Progenitor cell of endocrine pancreas (in vitro differentiated cells): Measurements from ENCODE around the gene ASAP2. TPM values are rescaled to one million over a fixed set of nuclear protein-coding genes. Genes with fewer than 3 reads are reported as not detected.
A peak's percentile ranks its signal among the peaks of the same experiment; 100 is the strongest.

ENCODE experiments used
- DNase-seq: peaks from one replicate; pipeline ENCODE4 v3.0.0; 2021; ENCODE audit warnings: low spot score; ENCODE audit not compliant: unreplicated experiment
- H3K27ac Mint-ChIP-seq: 2 replicates; pipeline ENCODE4 v1.8.0; 2021; ENCODE audit warnings: mild to moderate bottlenecking, moderate library complexity, mixed read lengths
- H3K27me3 Mint-ChIP-seq: 2 replicates; pipeline ENCODE4 v1.8.0; 2021; ENCODE audit warnings: mixed read lengths
- H3K36me3 Mint-ChIP-seq: 2 replicates; pipeline ENCODE4 v1.8.0; 2022; ENCODE audit warnings: mixed read lengths; ENCODE audit not compliant: insufficient read depth
- H3K4me1 Mint-ChIP-seq: 2 replicates; pipeline ENCODE4 v1.8.0; 2021; ENCODE audit warnings: low read depth, mixed read lengths
- H3K4me3 Mint-ChIP-seq: 2 replicates; pipeline ENCODE4 v1.8.0; 2021; ENCODE audit warnings: low read depth, mild to moderate bottlenecking, moderate library complexity, mixed read lengths
- H3K9me3 Mint-ChIP-seq: 2 replicates; pipeline ENCODE4 v1.8.0; 2021; ENCODE audit warnings: low read depth, mixed read lengths
- total RNA-seq: library from RNA; stranded (reverse); gene quantifications from 2 replicates; pipeline ENCODE4 v1.2.1, GENCODE V29; 2021
- TF ChIP-seq, protein P1 (sequence below): fragments of 200-600 bp; sonication (generic); IDR thresholded peaks from one replicate; pipeline ENCODE4 v1.5.0; 2021; ENCODE audit warnings: antibody characterized with exemption, mild to moderate bottlenecking; ENCODE audit not compliant: unreplicated experiment

The ASAP2 gene
- total RNA-seq, 1 donor from 2014 or later = 65.4 TPM

DNA sequence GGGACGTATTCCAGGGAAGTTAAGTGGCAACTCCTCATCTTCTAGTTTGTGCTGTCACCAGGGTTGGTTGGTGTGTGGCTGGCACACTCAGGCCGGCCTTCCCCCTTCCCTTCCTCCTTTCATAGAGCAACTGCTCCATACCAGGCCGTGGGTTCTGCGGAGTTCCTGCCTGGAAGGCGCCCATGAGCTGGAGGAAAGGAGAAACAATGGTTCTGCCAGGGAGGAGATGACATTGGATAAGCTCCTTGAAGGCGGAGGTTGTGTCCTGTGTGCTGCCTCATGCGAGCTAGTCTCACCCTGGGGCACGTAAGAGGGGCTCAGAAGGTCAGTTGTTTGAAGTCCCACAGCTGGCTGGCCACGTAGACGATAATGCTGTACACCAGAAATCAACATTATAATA is 19.2 kb downstream of the ASAP2 start:
- Mint-ChIP-seq H3K27me3 (no peaks in the 10 kb centered on the region), H3K4me1 (peaks cover 32% of the 10 kb centered on the region), H3K27ac (no peak overlapping the region), H3K36me3 (peaks cover 2% of the 10 kb centered on the region), H3K9me3 (peaks cover 6% of the 10 kb centered on the region), H3K4me3 (no peak overlapping the region)
- no peak for DNase-seq
- TF ChIP-seq, protein P1, sequence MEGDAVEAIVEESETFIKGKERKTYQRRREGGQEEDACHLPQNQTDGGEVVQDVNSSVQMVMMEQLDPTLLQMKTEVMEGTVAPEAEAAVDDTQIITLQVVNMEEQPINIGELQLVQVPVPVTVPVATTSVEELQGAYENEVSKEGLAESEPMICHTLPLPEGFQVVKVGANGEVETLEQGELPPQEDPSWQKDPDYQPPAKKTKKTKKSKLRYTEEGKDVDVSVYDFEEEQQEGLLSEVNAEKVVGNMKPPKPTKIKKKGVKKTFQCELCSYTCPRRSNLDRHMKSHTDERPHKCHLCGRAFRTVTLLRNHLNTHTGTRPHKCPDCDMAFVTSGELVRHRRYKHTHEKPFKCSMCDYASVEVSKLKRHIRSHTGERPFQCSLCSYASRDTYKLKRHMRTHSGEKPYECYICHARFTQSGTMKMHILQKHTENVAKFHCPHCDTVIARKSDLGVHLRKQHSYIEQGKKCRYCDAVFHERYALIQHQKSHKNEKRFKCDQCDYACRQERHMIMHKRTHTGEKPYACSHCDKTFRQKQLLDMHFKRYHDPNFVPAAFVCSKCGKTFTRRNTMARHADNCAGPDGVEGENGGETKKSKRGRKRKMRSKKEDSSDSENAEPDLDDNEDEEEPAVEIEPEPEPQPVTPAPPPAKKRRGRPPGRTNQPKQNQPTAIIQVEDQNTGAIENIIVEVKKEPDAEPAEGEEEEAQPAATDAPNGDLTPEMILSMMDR = no peak

DNA sequence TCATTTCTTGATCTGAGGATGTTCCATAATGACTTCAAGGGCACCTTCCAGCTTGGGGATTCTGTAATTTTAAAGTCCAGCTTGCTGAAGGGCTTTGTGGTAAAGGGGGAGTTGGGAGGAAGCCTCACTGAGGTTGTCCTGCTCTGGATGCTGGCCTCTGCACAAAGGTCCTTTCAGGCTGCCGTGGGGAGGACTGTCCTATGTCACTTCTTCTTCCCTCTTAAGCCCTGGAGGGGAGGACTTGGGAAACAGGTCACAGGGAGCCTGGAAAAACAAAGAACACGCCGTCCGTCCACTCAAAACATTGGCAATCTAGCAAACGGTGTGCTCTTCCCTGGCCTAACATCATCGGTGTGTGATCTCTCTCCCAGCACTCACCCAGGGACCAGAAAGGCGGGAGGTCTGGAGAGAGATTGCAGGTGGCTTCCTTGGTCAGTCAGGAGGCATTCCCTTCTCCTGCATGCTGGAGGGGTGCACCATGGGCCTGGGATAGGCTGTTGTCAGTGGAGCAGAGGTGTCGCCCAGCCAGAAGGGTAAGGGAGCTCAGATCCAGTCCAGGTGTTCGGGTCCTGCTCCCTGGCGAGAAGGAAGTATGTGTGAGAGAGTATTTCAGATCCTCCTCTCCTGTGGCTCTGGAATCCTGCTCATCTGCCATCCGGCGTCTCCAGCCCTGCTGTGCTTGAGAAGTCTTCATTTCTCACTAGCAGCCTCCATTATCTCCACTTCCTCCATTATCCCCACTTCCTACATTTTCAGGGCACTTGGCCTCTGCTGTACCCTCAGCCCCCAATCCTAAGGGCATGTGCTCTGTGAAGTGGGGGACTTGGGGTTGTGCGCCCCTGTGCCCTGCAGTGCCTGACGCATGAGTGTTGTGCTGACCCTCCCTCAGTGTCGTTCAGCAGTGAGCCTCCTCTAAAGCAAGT is 20.1 kb downstream of the ASAP2 start:
- H3K27me3 Mint-ChIP-seq = no peaks in the 10 kb centered on the region
- H3K36me3 Mint-ChIP-seq = no peaks in the 10 kb centered on the region
- H3K4me3 Mint-ChIP-seq = no peak overlapping the region
- peaks cover 37% of the 10 kb centered on the region for H3K4me1 Mint-ChIP-seq
- TF ChIP-seq, protein P1 = no peak
- no peak for DNase-seq
- H3K27ac Mint-ChIP-seq = no peak overlapping the region
- no peaks in the 10 kb centered on the region for H3K9me3 Mint-ChIP-seq

DNA sequence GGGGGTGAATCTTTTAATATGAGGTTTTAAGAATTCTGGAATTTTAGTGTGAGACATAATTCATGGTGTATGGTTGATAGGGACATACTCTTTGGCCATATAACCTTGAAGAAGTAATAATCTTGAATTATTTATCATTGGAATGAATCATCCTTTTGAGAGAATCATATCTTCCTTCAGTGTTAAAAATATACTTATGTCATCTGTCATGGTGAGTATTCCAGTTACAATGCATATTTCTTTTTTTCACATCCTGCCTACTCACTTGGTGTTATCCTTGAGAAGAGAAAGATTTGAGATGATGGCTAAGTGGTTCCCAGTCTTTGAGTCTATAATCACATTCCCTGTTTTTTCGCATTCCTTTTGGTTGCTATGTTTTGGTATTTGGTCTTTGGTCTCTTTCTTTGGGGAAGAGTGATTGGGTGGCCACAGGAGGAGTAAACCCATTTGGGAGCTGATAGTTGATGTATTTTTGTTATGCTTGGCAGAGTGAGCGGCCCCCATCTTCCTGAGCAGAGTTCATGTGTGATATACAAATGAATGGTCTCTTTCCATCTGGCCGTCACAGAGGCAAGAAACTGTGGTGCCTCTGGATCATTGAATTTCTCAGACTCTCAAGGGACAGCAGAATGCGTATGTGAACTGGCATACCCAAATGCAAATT is 21.6 kb downstream of the ASAP2 start:
- Mint-ChIP-seq H3K9me3 (no peaks in the 10 kb centered on the region), H3K4me3 (no peak overlapping the region), H3K27me3 (no peaks in the 10 kb centered on the region), H3K4me1 (peaks cover 47% of the 10 kb centered on the region), H3K27ac (no peak overlapping the region), H3K36me3 (no peaks in the 10 kb centered on the region)
- DNase-seq = no peak
- TF ChIP-seq, protein P1 = no peak

DNA sequence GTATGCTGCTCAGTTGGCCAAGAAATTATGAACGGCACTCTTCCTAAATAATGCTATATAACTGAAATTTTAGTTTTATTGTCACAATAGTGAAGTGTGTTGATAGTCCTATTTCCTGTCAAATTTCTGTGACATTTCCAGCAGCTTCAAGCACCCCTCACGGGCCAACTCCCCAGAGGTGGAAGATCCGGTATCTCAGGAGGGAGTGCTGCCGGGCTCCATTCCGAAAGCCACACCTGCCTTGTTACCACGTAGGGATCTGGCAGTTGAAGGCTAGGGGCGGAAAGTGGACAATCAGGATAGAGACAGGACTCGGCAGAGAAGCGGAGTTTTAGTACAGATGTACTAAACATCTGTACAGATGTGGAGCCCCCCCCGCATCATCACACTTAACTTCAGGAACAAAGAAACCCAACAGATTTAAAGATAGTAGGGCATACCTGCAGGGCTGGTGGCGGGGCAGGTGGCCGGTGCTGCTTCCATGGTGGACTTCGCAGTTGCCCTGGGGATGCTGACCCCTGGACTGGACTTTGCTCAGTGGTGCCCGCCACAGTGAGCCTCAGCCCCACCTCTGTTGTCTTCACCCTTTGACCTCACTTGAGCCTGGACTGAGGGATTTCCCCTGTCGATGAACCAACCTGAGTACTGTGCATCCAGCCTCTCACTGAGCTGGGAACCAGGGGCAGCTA is 22.3 kb downstream of the ASAP2 start:
- H3K27ac Mint-ChIP-seq = no peak overlapping the region
- DNase-seq = no peak
- TF ChIP-seq, protein P1 = no peak
- H3K4me3 Mint-ChIP-seq = no peak overlapping the region
- peaks cover 49% of the 10 kb centered on the region for H3K4me1 Mint-ChIP-seq
- no peaks in the 10 kb centered on the region for H3K9me3 Mint-ChIP-seq
- no peaks in the 10 kb centered on the region for H3K36me3 Mint-ChIP-seq
- no peaks in the 10 kb centered on the region for H3K27me3 Mint-ChIP-seq

DNA sequence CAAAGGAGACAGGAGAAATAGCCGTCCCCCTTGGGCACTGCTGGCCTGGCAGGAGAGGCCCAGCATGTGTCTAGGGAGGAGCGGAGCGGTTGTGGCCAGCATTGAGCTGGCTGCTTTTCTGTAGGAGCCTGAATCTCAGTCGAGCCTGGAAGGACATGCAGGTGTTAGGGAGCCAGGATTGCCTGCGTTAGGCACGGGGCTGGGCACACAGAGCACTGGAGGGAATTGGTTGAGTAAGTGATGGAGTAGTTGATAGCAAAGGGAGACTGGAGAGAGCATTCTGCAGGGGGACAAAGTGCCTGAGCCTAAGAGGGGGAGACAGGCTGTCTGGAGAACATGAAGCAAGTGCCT is 22.8 kb downstream of the ASAP2 start:
- no peak overlapping the region for H3K4me3 Mint-ChIP-seq
- H3K36me3 Mint-ChIP-seq = no peaks in the 10 kb centered on the region
- peaks cover 53% of the 10 kb centered on the region for H3K4me1 Mint-ChIP-seq
- H3K27me3 Mint-ChIP-seq = no peaks in the 10 kb centered on the region
- no peaks in the 10 kb centered on the region for H3K9me3 Mint-ChIP-seq
- no peak for DNase-seq
- TF ChIP-seq, protein P1 = no peak
- peak overlapping the region; percentile 57 for H3K27ac Mint-ChIP-seq
